Measurements from ENCODE around the gene CPA5. TPM values are rescaled to one million over a fixed set of nuclear protein-coding genes. Genes with fewer than 3 reads are reported as not detected.

The CPA5 gene
- total and polyA plus RNA-seq, 8 donors = 0.09 to 0.35 (median 0.20) TPM; not detected in 4

DNA sequence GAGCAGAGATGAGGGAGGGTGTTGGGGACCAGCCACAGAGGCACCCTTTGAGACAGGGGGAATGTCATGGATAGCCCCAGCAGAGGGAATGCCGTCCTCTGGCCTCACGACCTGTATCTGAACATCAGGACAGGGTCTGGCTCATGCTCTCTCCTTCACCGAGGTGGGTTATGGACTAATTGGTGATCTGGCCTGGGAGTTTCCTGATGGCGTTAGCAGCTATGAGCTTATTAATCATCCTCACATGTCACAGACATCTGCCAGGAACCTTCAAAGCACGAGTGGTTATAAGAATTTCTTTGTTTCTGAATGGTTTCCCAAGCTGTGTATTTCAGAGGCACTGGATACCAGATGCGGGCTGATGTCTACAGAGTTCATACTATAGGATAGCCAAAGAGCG is 44.8 kb upstream of the CPA5 start:
- ATAC-seq = no peak
- no peak for DNase-seq
- H3K27me3 ChIP-seq = no peaks in the 10 kb centered on the region
- no peaks in the 10 kb centered on the region for H3K9me3 ChIP-seq
- no peak overlapping the region for H3K4me3 ChIP-seq
- intact Hi-C loops (cut with DNase I) = loop anchor here in 2 of 3 donors (5.0 to 10.0 kb wide), 2 partner anchors 65 to 67 kb away; no protein-coding TSS in a partner anchor
- FAIRE-seq = no peak
- H3K36me3 ChIP-seq = no peaks in the 10 kb centered on the region
- no peak overlapping the region for H3K27ac ChIP-seq
- TF ChIP-seq, protein P1, sequence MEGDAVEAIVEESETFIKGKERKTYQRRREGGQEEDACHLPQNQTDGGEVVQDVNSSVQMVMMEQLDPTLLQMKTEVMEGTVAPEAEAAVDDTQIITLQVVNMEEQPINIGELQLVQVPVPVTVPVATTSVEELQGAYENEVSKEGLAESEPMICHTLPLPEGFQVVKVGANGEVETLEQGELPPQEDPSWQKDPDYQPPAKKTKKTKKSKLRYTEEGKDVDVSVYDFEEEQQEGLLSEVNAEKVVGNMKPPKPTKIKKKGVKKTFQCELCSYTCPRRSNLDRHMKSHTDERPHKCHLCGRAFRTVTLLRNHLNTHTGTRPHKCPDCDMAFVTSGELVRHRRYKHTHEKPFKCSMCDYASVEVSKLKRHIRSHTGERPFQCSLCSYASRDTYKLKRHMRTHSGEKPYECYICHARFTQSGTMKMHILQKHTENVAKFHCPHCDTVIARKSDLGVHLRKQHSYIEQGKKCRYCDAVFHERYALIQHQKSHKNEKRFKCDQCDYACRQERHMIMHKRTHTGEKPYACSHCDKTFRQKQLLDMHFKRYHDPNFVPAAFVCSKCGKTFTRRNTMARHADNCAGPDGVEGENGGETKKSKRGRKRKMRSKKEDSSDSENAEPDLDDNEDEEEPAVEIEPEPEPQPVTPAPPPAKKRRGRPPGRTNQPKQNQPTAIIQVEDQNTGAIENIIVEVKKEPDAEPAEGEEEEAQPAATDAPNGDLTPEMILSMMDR (IDR thresholded peaks at IDR 0.05) = no peak
- peaks cover 0 to 4% (median 0%) of the 10 kb centered on the region in 3 donors for H3K4me1 ChIP-seq
- WGBS, 2 donors = 79% methylated on average over 7 of the region's 7 CpGs

DNA sequence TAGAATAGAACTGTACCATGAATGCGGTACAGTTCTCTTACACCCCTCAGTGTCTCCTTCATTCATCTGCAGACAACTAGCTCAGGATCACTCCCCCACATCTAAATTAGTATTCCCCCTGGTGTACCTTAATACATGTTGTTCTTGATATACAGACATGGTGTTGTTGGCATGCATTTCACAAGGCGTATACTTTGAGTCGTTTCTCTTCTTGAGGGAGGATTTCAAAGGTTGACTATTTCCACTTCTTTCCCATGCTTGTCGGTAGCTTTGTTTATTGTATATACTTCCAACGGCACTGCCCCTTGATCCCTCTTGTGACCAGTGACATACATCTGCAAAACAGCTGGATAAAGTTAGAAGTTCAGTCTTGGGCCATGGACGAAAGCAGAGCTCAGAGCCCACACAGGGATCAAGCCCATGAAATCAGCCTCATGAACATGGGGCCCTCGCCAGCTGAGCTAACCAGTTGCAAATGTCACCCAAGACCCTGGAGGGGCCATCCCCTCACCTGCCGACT is 43.1 kb upstream of the CPA5 start:
- ATAC-seq = no peak
- H3K27me3 ChIP-seq = no peaks in the 10 kb centered on the region
- H3K36me3 ChIP-seq = no peaks in the 10 kb centered on the region
- intact Hi-C loops (cut with DNase I) = no loop called here
- no peak overlapping the region for H3K4me3 ChIP-seq
- no peaks in the 10 kb centered on the region for H3K9me3 ChIP-seq
- no peak for DNase-seq
- 84 to 92% methylated on average over 8 of the region's 8 CpGs for WGBS, 2 donors
- H3K4me1 ChIP-seq = peaks cover 0 to 4% (median 0%) of the 10 kb centered on the region in 3 donors
- TF ChIP-seq, protein P1 (IDR thresholded peaks at IDR 0.05) = no peak
- no peak overlapping the region for H3K27ac ChIP-seq
- no peak for FAIRE-seq

DNA sequence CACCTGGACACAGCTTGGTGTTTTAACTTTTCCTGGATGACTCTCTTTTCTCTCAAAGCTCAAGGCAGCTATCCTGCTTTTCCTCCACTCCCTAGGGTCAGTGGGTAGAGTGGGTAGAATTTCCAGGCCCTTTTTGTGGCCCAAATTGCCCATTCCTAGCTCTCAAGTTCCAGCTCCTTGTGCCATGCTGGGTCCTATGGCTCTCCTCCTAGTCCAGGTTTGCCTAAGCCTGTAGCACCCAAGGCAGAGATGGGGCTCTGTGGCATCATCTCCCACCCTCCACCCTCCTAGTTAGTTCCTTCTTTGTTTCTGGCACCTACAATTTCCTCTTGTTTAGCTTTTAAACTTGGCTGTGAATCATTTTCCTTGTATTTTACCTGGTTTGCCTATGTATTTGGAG is 42.0 kb upstream of the CPA5 start:
- intact Hi-C loops (cut with DNase I) = no loop called here
- Histone ChIP-seq H3K9me3 (no peaks in the 10 kb centered on the region), H3K36me3 (no peaks in the 10 kb centered on the region), H3K27me3 (no peaks in the 10 kb centered on the region), H3K4me1 (peaks cover 0 to 4% (median 0%) of the 10 kb centered on the region in 3 donors), H3K27ac (no peak overlapping the region), H3K4me3 (no peak overlapping the region)
- FAIRE-seq (no peak), DNase-seq (no peak), ATAC-seq (peak in 1 of 4 donors; percentile 54)
- TF ChIP-seq, protein P1 (IDR thresholded peaks at IDR 0.05) = no peak

DNA sequence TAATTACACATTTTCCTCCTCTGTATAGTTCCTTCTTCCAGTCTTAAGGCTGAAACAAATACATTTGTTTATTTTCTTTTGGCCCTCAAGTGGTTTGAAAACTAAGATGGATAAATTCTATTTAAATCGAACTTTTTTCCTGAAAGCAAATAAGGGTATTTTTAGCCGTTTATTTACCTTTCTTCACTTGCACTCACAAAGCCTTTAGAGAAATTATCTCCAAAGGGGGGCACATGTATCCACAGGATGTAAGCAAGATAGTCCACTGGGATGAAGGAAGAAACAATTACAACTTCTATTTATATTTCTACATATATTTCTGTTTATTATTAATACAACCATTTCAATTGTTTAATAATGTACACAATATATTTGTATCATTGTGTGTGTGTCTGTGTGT is 41.5 kb upstream of the CPA5 start:
- TF ChIP-seq, protein P1 (IDR thresholded peaks at IDR 0.05) = no peak
- intact Hi-C loops (cut with DNase I) = no loop called here
- ATAC-seq = peak in 1 of 4 donors; percentile 30
- Histone ChIP-seq H3K4me1 (peaks cover 0 to 4% (median 0%) of the 10 kb centered on the region in 3 donors), H3K9me3 (no peaks in the 10 kb centered on the region), H3K27me3 (no peaks in the 10 kb centered on the region), H3K27ac (no peak overlapping the region), H3K36me3 (no peaks in the 10 kb centered on the region), H3K4me3 (no peak overlapping the region)
- DNase-seq = no peak
- 23 to 34% methylated on average over 2 of the region's 2 CpGs for WGBS, 2 donors
- FAIRE-seq = no peak

DNA sequence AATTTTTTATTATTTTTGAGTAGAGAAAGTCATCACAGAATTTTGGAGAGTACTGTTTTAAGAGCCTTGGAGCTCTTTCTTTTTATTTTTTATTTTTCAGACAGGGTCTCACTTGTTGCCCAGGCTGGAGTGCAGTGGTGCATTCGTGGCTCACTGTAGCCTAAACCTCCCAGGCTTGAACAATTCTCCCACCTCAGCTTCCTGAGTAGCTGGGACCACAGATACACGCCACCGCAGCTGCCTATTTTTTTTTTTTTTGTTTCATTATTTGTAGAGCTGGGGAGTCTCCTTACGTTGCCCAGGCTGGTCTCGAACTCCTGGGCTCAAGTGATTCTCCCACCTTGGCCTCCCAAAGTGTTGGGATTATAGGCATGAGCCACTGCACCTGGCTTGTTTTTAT is 41.1 kb upstream of the CPA5 start:
- DNase-seq (no peak), FAIRE-seq (no peak), ATAC-seq (no peak)
- H3K9me3 ChIP-seq = no peaks in the 10 kb centered on the region
- TF ChIP-seq, protein P1 (IDR thresholded peaks at IDR 0.05) = no peak
- no peaks in the 10 kb centered on the region for H3K27me3 ChIP-seq
- WGBS, 2 donors = 71 to 82% methylated on average over 5 of the region's 5 CpGs
- H3K4me3 ChIP-seq = no peak overlapping the region
- peaks cover 0 to 4% (median 0%) of the 10 kb centered on the region in 3 donors for H3K4me1 ChIP-seq
- no peaks in the 10 kb centered on the region for H3K36me3 ChIP-seq
- no peak overlapping the region for H3K27ac ChIP-seq
- intact Hi-C loops (cut with DNase I) = no loop called here

Data from pancreas (tissue), 10 donors.